HPDE6-E6E7 (cell line): ENCODE measurements around the gene SELL.
"Not testable (repeated sequence)": the region's sequence is repeated elsewhere in the genome, so short reads cannot be mapped to it uniquely, and the experiment has no call there.

Experiments
- DNase-seq: peaks from one replicate; pipeline ENCODE4 v3.0.0; 2011; ENCODE audit warnings: missing footprints; ENCODE audit errors: extremely low spot score

Gene SELL

GRCh38 chr1:169667699-169668596, 43.5 kb downstream of the SELL start:
- not testable (repeated sequence) for DNase-seq

GRCh38 chr1:169667227-169667639, 44.2 kb downstream of the SELL start:
- DNase-seq: not testable (repeated sequence)

GRCh38 chr1:169662680-169663079, 48.7 kb downstream of the SELL start:
- not testable (repeated sequence) for DNase-seq

DNA sequence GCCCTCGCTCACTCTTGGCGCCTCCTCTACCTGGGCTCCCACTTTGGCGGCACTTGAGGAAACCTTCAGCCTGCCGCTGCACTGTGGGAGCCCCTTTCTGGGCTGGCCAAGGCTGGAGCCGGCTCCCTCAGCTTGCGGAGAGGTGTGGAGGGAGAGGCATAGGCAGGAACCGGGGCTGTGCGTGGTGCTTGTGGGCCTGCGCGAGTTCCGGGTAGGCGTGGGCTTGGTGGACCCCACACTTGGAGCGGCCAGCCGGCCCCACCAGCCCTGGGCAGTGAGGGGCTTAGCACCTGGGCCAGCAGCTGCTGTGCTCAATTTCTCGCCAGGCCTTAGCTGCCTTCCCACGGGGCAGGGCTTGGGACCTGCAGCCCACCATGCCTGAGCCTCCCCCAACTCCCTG, 50.4 kb downstream of the SELL start:
- DNase-seq: not testable (repeated sequence)

- not testable (repeated sequence) for DNase-seq
Observed at GRCh38 chr1:169658777-169659176, 52.6 kb downstream of the SELL start.

GRCh38 chr1:169653873-169654272, 57.5 kb downstream of the SELL start:
- no peak for DNase-seq

GRCh38 chr1:169651035-169651434, 60.4 kb downstream of the SELL start:
- DNase-seq: no peak

DNA sequence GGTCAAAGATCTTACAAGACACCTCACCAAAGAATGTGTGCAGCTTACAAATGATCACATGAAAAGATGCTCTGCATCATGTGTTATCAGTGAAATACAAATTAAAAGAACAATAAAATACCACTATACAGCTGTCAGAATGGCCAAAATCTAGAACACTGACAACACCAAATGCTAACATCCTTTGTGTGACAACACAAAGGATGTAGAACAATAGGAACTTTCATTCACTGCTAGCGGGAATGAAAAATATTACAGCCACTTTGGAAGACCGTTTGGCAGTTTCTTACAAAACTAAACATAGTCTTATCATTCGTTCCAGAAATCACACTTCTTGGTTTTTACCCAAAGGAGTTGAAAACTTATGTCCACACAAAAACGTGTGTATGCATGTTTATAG, 60.9 kb downstream of the SELL start:
- DNase-seq: no peak

GRCh38 chr1:169648709-169649108, 62.7 kb downstream of the SELL start:
- DNase-seq: no peak

GRCh38 chr1:169648187-169648586, 63.2 kb downstream of the SELL start:
- no peak for DNase-seq

GRCh38 chr1:169647512-169647911, 63.9 kb downstream of the SELL start:
- DNase-seq: no peak

GRCh38 chr1:169644297-169644696, 67.1 kb downstream of the SELL start:
- no peak for DNase-seq
